BE2C (cell line): ENCODE results near the gene TIGD7.
A peak's percentile ranks its signal among the peaks of the same experiment; 100 is the strongest.

ENCODE experiments used
- DNase-seq: peaks from one replicate; pipeline ENCODE4 v3.0.0-alpha.2; 2020
- H3K27me3 ChIP-seq: fragments of 250-450 bp; sonication (Bioruptor Pico); 2 replicates; pipeline ENCODE4 v1.5.1; 2020; ENCODE audit warnings: mild to moderate bottlenecking
- H3K36me3 ChIP-seq: fragments of 250-450 bp; sonication (Bioruptor Pico); 2 replicates; pipeline ENCODE4 v1.5.1; 2020; ENCODE audit warnings: mild to moderate bottlenecking
- H3K4me1 ChIP-seq: fragments of 250-450 bp; sonication (Bioruptor Pico); 2 replicates; pipeline ENCODE4 v1.5.1; 2020
- H3K4me3 ChIP-seq: 2 replicates; pipeline ENCODE4 v1.5.1; 2011; ENCODE audit warnings: low read depth, low read length
- H3K9me3 ChIP-seq: fragments of 250-450 bp; sonication (Bioruptor Pico); 2 replicates; pipeline ENCODE4 v1.5.1; 2020
- TF ChIP-seq, protein P1 (sequence below): IDR thresholded peaks from 2 replicates; pipeline ENCODE4 v1.5.1; 2012; ENCODE audit warnings: mild to moderate bottlenecking, low read depth, low read length

Gene TIGD7

DNA sequence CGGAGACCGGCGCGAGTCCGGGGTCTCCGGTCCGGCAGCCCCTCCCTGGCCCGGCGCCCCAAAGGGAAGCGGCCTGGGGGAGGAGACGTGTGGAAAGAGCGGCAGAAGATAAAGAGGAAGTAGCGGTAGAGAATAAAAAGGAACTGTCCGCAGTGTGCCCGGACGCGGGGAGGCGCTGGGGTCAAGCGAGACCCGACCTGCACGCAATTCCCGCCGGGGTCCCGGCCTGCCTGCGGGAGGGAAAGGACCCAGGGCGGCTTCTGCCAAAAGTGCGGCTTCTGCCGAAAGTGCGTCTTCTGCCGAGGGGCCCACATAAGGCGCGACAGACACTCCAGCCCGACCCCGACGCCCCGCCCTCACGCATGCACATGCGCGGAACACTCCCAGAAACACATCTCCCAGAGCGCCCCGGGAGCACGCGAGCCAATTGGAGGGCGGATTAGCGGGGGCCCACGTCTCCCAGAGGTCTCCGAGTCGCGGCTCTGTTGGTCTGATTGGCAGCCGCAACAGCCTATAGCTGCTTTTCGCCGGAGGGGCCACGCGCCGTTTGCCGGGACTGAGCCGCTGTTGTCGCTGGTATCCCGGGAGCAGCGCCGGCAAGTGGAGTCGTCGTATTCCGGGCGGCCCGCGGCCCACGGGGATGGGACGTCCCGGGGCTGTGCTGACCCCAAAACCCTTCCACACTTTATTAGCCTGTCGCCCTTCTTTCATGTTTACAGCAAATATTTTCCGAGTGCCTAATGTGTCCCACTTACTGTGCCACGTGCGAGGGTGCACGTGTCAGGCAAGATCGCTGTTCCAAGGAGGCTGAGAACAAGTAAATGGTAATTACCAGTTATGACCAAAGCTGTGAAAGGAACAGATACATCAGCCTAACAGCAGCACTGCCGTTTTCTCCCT is 40.8 kb downstream of the TIGD7 start:
- TF ChIP-seq, protein P1, sequence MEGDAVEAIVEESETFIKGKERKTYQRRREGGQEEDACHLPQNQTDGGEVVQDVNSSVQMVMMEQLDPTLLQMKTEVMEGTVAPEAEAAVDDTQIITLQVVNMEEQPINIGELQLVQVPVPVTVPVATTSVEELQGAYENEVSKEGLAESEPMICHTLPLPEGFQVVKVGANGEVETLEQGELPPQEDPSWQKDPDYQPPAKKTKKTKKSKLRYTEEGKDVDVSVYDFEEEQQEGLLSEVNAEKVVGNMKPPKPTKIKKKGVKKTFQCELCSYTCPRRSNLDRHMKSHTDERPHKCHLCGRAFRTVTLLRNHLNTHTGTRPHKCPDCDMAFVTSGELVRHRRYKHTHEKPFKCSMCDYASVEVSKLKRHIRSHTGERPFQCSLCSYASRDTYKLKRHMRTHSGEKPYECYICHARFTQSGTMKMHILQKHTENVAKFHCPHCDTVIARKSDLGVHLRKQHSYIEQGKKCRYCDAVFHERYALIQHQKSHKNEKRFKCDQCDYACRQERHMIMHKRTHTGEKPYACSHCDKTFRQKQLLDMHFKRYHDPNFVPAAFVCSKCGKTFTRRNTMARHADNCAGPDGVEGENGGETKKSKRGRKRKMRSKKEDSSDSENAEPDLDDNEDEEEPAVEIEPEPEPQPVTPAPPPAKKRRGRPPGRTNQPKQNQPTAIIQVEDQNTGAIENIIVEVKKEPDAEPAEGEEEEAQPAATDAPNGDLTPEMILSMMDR = peak; percentile 31
- peak; percentile 99 for DNase-seq
- Histone ChIP-seq H3K4me3 (peak overlapping the region; percentile 73), H3K4me1 (no peaks in the 10 kb centered on the region), H3K9me3 (no peaks in the 10 kb centered on the region), H3K36me3 (no peaks in the 10 kb centered on the region), H3K27me3 (peaks cover 9% of the 10 kb centered on the region; the same call in 1 of the 2 replicates)

DNA sequence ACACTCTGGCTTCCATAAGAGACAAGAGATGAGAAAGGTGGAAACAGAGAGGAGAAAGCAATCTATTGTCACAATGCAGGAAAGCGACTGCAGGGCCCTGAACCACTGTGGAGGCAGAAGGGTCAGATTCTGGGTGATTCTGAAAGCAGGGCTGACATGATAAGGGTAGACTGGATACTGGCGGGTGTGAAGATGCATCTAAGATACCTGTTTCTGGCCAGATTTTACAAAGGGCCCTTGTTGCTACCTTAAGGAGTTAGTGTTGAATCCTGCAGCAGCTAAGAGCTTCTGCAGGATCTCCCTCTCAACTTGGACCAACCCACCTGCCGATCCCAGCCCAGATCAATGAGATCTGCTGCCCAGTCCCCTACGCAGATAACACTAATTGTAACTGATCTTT is 42.7 kb downstream of the TIGD7 start:
- Histone ChIP-seq H3K4me1 (no peaks in the 10 kb centered on the region), H3K9me3 (no peaks in the 10 kb centered on the region), H3K36me3 (no peaks in the 10 kb centered on the region), H3K4me3 (no peak overlapping the region), H3K27me3 (peaks cover 21% of the 10 kb centered on the region)
- no peak for DNase-seq
- TF ChIP-seq, protein P1 = no peak

DNA sequence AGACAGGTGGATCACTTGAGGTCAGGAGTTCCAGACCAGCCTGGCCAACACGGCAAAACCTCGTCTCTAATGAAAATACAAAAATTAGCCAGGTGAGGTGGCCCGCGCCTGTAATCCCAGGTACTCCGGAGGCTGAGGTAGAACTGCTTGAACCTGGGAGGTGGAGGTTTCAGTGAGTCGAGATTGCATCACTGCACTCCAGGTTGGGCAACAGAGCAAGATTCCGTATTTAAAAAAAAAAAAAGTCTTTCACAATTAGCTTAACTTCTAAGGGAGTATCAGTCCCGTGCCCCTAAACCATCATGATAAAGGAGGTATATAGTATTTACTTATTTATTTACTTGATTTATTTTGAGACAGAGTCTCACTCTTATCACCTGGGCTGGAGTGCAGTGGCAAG is 45.4 kb downstream of the TIGD7 start:
- DNase-seq = no peak
- Histone ChIP-seq H3K36me3 (no peaks in the 10 kb centered on the region), H3K27me3 (peaks cover 29% of the 10 kb centered on the region), H3K4me1 (no peaks in the 10 kb centered on the region), H3K9me3 (no peaks in the 10 kb centered on the region; the same call in 1 of the 2 replicates), H3K4me3 (no peak overlapping the region)
- TF ChIP-seq, protein P1 = no peak

DNA sequence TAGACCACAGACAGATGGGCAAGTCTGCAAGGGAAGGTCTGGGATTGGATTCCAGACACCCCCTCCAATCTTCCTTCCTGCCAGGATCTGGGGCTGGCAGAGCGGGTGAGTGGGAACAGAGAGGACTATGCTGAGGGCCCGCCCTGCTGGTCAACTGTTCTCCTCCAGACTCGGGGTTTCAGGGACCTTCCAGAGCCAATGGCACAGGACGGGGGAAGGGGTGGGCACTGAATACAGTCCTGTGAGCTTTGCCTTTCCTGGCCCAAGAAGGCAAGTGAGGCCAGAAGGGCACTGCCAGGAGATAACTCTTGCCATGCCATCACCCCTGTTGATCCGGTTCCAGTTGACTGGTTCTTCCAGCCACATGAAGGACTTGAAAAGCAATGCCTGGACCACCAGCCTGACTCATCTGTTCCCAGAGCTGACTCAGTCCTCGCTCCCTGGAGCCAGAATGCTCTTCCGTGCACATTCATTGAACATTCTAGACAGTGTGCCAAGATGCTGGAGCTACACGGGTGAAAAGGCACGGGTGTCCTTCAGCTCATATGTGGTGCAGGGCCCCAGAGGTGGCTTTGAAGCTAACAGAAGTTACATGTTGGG is 48.3 kb downstream of the TIGD7 start:
- Histone ChIP-seq H3K27me3 (peaks cover 43% of the 10 kb centered on the region), H3K9me3 (no peaks in the 10 kb centered on the region; the same call in 1 of the 2 replicates), H3K4me3 (no peak overlapping the region), H3K36me3 (no peaks in the 10 kb centered on the region), H3K4me1 (no peaks in the 10 kb centered on the region)
- TF ChIP-seq, protein P1 = no peak
- no peak for DNase-seq

DNA sequence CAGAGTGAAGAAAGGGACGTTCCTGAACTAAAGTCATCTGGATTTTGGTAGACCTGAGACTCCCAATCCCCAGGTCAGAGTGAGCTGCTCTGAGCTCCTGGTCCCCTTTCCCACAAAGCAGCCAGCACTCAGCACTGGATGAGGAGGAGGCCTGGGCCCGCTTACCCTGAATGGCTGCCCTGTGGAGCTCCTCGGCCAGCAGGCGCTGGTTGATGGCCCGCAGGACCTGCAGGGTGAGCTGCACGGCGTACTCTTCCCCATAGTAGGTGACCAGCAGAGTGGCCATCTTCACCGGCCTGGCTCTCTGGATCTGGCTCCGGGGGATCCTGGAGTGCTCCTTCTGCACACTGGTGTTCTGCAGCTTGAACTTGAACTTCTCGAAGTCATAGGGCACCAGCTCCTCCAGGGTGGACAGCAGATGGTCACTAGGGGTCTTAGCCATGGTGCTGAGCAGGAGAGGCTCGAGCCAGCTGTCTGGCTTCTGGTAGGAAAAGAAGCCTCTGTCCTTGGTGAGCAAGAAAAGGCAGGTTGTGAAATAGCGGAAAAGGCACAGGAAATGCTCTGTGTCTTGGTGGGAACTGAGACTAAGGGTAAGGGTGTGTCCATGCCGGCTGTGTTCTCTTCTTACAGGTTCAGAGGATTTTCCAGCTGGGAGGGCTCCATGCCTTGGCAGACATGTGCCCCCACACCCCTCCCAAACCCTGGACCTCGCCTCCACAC is 48.9 kb downstream of the TIGD7 start, which contains the start of gene MEFV:
TSS of gene MEFV (minus strand) at position 488 of the 720 bp plus-strand sequence. CDS start at position 442, 46 bp downstream.
- Histone ChIP-seq H3K36me3 (no peaks in the 10 kb centered on the region), H3K27me3 (peaks cover 46% of the 10 kb centered on the region), H3K4me3 (no peak within 1 kb of the TSS), H3K9me3 (no peaks in the 10 kb centered on the region; the same call in 1 of the 2 replicates), H3K4me1 (no peaks in the 10 kb centered on the region)
- DNase-seq = no peak
- TF ChIP-seq, protein P1 = no peak
